HepG2 (cell line): ENCODE results near the gene G6PC3. TPM values are rescaled to one million over a fixed set of nuclear protein-coding genes. Genes with fewer than 3 reads are reported as not detected.

Source experiments
- ARNT ChIP-seq: fragments of 450-650 bp; IDR thresholded peaks from 2 replicates; pipeline ENCODE4 v1.6.1; 2017
- BRD4 ChIP-seq: sonication (generic); formaldehyde crosslinking; IDR thresholded peaks from 2 replicates; pipeline ENCODE4 v1.4.0; 2020; ENCODE audit warnings: missing genetic modification reagents
- ELF4 ChIP-seq: sonication (generic); formaldehyde crosslinking; IDR thresholded peaks from 2 replicates; pipeline ENCODE4 v1.5.0; 2020; ENCODE audit warnings: missing genetic modification reagents, mild to moderate bottlenecking, moderate library complexity, borderline replicate concordance
- ETS1 ChIP-seq: sonication (generic); formaldehyde crosslinking; IDR thresholded peaks from 2 replicates; pipeline ENCODE4 v1.4.0; 2020; ENCODE audit warnings: missing genetic modification reagents
- HES4 ChIP-seq: sonication (generic); formaldehyde crosslinking; IDR thresholded peaks from 2 replicates; pipeline ENCODE4 v1.9.0; 2021; ENCODE audit warnings: mild to moderate bottlenecking, missing genetic modification reagents, borderline replicate concordance
- HIVEP1 ChIP-seq: sonication (generic); formaldehyde crosslinking; IDR thresholded peaks from 2 replicates; pipeline ENCODE4 v1.4.0; 2020; ENCODE audit warnings: mild to moderate bottlenecking, missing genetic modification reagents
- HMGXB4 ChIP-seq, 2 experiments: sonication (generic) in 1 of 2; formaldehyde crosslinking in 1 of 2; IDR thresholded peaks; 2 replicates each; pipeline versions ENCODE4 v1.4.0 to v1.6.1; 2018 to 2020; ENCODE audit warnings: missing genetic modification reagents in 2 of 2, borderline replicate concordance in 1 of 2, low read depth in 1 of 2, mild to moderate bottlenecking in 1 of 2, missing biosample characterization in 1 of 2
- KMT2B ChIP-seq: IDR thresholded peaks from 2 replicates; pipeline ENCODE4 v1.6.1; 2016; ENCODE audit warnings: missing genetic modification reagents, missing compliant biosample characterization
- LCORL ChIP-seq, 2 experiments: fragments of 450-650 bp in 1 of 2; sonication (generic) in 1 of 2; formaldehyde crosslinking in 1 of 2; IDR thresholded peaks; 2 replicates each; pipeline versions ENCODE4 v1.5.0 to v1.6.1; 2017 to 2020; ENCODE audit warnings: antibody characterized with exemption in 1 of 2, missing genetic modification reagents in 1 of 2
- MEF2D ChIP-seq: sonication (generic); formaldehyde crosslinking; IDR thresholded peaks from 2 replicates; pipeline ENCODE4 v1.5.1; 2020; ENCODE audit warnings: mild to moderate bottlenecking, missing genetic modification reagents
- RFX1 ChIP-seq: fragments of 450-650 bp; IDR thresholded peaks from 2 replicates; pipeline ENCODE4 v1.6.1; 2017
- THRA ChIP-seq: sonication (generic); formaldehyde crosslinking; IDR thresholded peaks from 2 replicates; pipeline ENCODE4 v1.4.0; 2020; ENCODE audit warnings: missing genetic modification reagents, borderline replicate concordance
- ZBTB34 ChIP-seq: sonication (generic); formaldehyde crosslinking; IDR thresholded peaks from 2 replicates; pipeline ENCODE4 v1.8.0; 2022; ENCODE audit warnings: mild to moderate bottlenecking, missing genetic modification reagents
- ZFP37 ChIP-seq: sonication (generic); formaldehyde crosslinking; IDR thresholded peaks from 2 replicates; pipeline ENCODE4 v1.4.0; 2020; ENCODE audit warnings: missing genetic modification reagents, borderline replicate concordance
- ZNF549 ChIP-seq: sonication (generic); formaldehyde crosslinking; IDR thresholded peaks from 2 replicates; pipeline ENCODE4 v1.5.0; 2020; ENCODE audit warnings: missing genetic modification reagents
- ZNF839 ChIP-seq: sonication (generic); formaldehyde crosslinking; IDR thresholded peaks from 2 replicates; pipeline ENCODE4 v1.4.0; 2020; ENCODE audit warnings: missing genetic modification reagents, mild to moderate bottlenecking, borderline replicate concordance
- ZSCAN9 ChIP-seq: IDR thresholded peaks from 2 replicates; pipeline ENCODE4 v1.6.1; 2016; ENCODE audit warnings: borderline replicate concordance
- polyA plus RNA-seq, 8 experiments: library from polyadenylated mRNA; depleted of rRNA in 3 of 8; stranded (reverse) in 7 of 8; unstranded in 1 of 8; fragments of >200 nt; fragmentation: Illumina TruSeq in 4 of 8; extraction: Trizol in 4 of 8; gene quantifications; 2 replicates each; pipeline versions ENCODE4 v1.2.1 to v1.2.3, GENCODE V29; 2011 to 2016; ENCODE audit warnings: low read depth in 4 of 8, missing spikeins in 1 of 8, mixed read lengths in 1 of 8; ENCODE audit not compliant: insufficient read depth in 1 of 8
- total RNA-seq, 5 experiments: library from RNA; depleted of rRNA; stranded (reverse); fragments of >200 nt; fragmentation: Illumina TruSeq; extraction: Trizol; gene quantifications; 2 replicates each; pipeline ENCODE4 v1.2.3, GENCODE V29; 2016; ENCODE audit warnings: low read depth in 1 of 5

G6PC3 gene
- total and polyA plus RNA-seq, 2 of the 13 experiments (the other 11 are each of a cell fraction or from before 2014, with no cell fraction given): 38.5 to 75.8 TPM

- TF ChIP-seq RFX1 (no peak), ZNF549 (CRISPR knock-in tag) (no peak), ELF4 (CRISPR knock-in tag) (peak; percentile 84), ZFP37 (CRISPR knock-in tag) (peak; percentile 59; the same call in 1 of the 2 replicates), KMT2B (CRISPR knock-in tag) (peak; percentile 71; the same call in 1 of the 2 replicates), LCORL (IDR thresholded peaks at IDR 0.05) (no peak), LCORL (CRISPR knock-in tag; IDR thresholded peaks at IDR 0.05) (peak; percentile 98), ETS1 (CRISPR knock-in tag) (no peak), THRA (CRISPR knock-in tag) (peak; percentile 82; the same call in 1 of the 2 replicates), ZNF839 (CRISPR knock-in tag) (peak; percentile 74; the same call in 1 of the 2 replicates), ZBTB34 (peak; percentile 93), ARNT (no peak), HMGXB4 (CRISPR knock-in tag; IDR thresholded peaks at IDR 0.05; ENCODE audit: borderline replicate concordance in 1 of 2, low read depth in 1 of 2) (peak; percentile 82 to 87), ZSCAN9 (CRISPR knock-in tag) (peak; percentile 96; the same call in 1 of the 2 replicates), MEF2D (CRISPR knock-in tag) (peak; percentile 100), BRD4 (CRISPR knock-in tag) (peak; percentile 43), HIVEP1 (CRISPR knock-in tag) (peak; percentile 99), HES4 (CRISPR knock-in tag) (peak; percentile 90)
These were observed 40.5 kb downstream of the G6PC3 start (continued) for GRCh38 chr17:44110823-44111633.
